Naive thymus-derived CD4-positive, alpha-beta T cell (primary cell): ENCODE data around the gene SMNDC1. TPM values are rescaled to one million over a fixed set of nuclear protein-coding genes. Genes with fewer than 3 reads are reported as not detected.

Experiments
- ATAC-seq: fragments of 150-1000 bp; cut with Tn5 transposase; 2 replicates; pipeline ENCODE4 v1.10.0; 2021; ENCODE audit warnings: mild to moderate bottlenecking, moderate library complexity
- CTCF ChIA-PET: fragments of 350-600 bp; sonication (Branson Sonifier 250); formaldehyde crosslinking; loops from one replicate; lab custom pipeline; 2021; ENCODE audit warnings: antibody characterized with exemption; lab: Charles Lee
- POLR2A ChIA-PET: fragments of 350-600 bp; sonication (Branson Sonifier 250); formaldehyde crosslinking; loops from one replicate; lab custom pipeline; 2021; ENCODE audit warnings: antibody characterized with exemption, inconsistent platforms; lab: Charles Lee
- DNase-seq, 9 donors: peaks; one replicate each; pipeline versions ENCODE4 v3.0.0 to v3.0.0-alpha.2; 2020 to 2022; ENCODE audit warnings: mixed read lengths in 1 of 9
- H3K27ac ChIP-seq: one replicate; pipeline ENCODE4 v1.7.0; 2013; ENCODE audit warnings: mild to moderate bottlenecking, low read depth, low read length, moderate library complexity
- H3K27me3 ChIP-seq, 2 donors: one replicate each; pipeline ENCODE4 v1.7.0; 2013; ENCODE audit warnings: low read length in 2 of 2, mild to moderate bottlenecking in 2 of 2, moderate library complexity in 2 of 2; ENCODE audit not compliant: control insufficient read depth in 2 of 2, insufficient read depth in 2 of 2
- H3K36me3 ChIP-seq, 3 experiments: 1 replicate in 2 of 3; 2 replicates in 1 of 3; pipeline ENCODE4 v1.7.0; 2013; ENCODE audit warnings: low read length in 3 of 3, mild to moderate bottlenecking in 3 of 3, moderate library complexity in 1 of 3; ENCODE audit not compliant: insufficient read depth in 3 of 3, control insufficient read depth in 2 of 3
- H3K4me1 ChIP-seq, 2 donors: one replicate each; pipeline ENCODE4 v1.7.0; 2013; ENCODE audit warnings: low read length in 2 of 2, mild to moderate bottlenecking in 2 of 2, moderate library complexity in 1 of 2; ENCODE audit not compliant: control insufficient read depth in 2 of 2, insufficient read depth in 2 of 2
- H3K4me3 ChIP-seq: 2 replicates; pipeline ENCODE4 v1.7.0; 2013; ENCODE audit warnings: mild to moderate bottlenecking, low read length
- H3K9me3 ChIP-seq, 3 experiments: 1 replicate in 2 of 3; 2 replicates in 1 of 3; pipeline ENCODE4 v1.7.0; 2013; ENCODE audit warnings: low read length in 3 of 3; ENCODE audit not compliant: control insufficient read depth in 2 of 3
- H3K27ac Mint-ChIP-seq, 9 donors: one replicate each; pipeline ENCODE4 v1.8.0; 2020 to 2022; ENCODE audit warnings: mixed read lengths in 9 of 9, mild to moderate bottlenecking in 8 of 9, moderate library complexity in 5 of 9, inconsistent platforms in 2 of 9
- H3K27me3 Mint-ChIP-seq, 5 donors: one replicate each; pipeline ENCODE4 v1.8.0; 2021 to 2022; ENCODE audit warnings: mixed read lengths in 5 of 5, mild to moderate bottlenecking in 1 of 5
- H3K36me3 Mint-ChIP-seq, 5 donors: one replicate each; pipeline ENCODE4 v1.8.0; 2020 to 2022; ENCODE audit warnings: mixed read lengths in 5 of 5, mild to moderate bottlenecking in 3 of 5, inconsistent platforms in 1 of 5
- H3K4me1 Mint-ChIP-seq, 7 donors: one replicate each; pipeline ENCODE4 v1.8.0; 2020 to 2022; ENCODE audit warnings: mixed read lengths in 7 of 7, mild to moderate bottlenecking in 3 of 7, inconsistent platforms in 1 of 7
- H3K4me3 Mint-ChIP-seq, 10 donors: one replicate each; pipeline ENCODE4 v1.8.0; 2020 to 2022; ENCODE audit warnings: mild to moderate bottlenecking in 10 of 10, mixed read lengths in 10 of 10, moderate library complexity in 6 of 10, inconsistent platforms in 2 of 10
- H3K9me3 Mint-ChIP-seq, 11 donors: one replicate each; pipeline ENCODE4 v1.8.0; 2020 to 2022; ENCODE audit warnings: mixed read lengths in 11 of 11, mild to moderate bottlenecking in 4 of 11, inconsistent platforms in 1 of 11, moderate library complexity in 1 of 11
- intact Hi-C, 2 donors: fragments of 100-400 bp; cut with micrococcal nuclease; formaldehyde crosslinking; loops; one replicate each; pipeline ENCODE4 v1.15.1; 2023
- polyA plus RNA-seq, 2 donors: library from polyadenylated mRNA; unstranded; fragments of 300-500 nt; fragmentation: Illumina TruSeq; gene quantifications; one replicate each; pipeline ENCODE4 v1.2.3, GENCODE V29; 2021
- total RNA-seq, 6 experiments: library from RNA in 5 of 6; stranded (reverse) in 5 of 6; gene quantifications; 1 replicate in 5 of 6; 2 replicates in 1 of 6; pipeline ENCODE4 v1.2.3 and lab custom pipeline; 2021 to 2026

The SMNDC1 gene
- total and polyA plus RNA-seq, 7 experiments from 2014 or later, result 16.1 to 43.1 (median 36.5) TPM

- no peaks in the 10 kb centered on the region for H3K27me3 Mint-ChIP-seq
- Histone ChIP-seq H3K27me3 (no peaks in the 10 kb centered on the region), H3K27ac (no peak overlapping the region), H3K4me3 (no peak overlapping the region), H3K4me1 (peaks cover 0 to 1% of the 10 kb centered on the region in 2 donors), H3K36me3 (peaks cover 0 to 32% (median 0%) of the 10 kb centered on the region in 3 experiments), H3K9me3 (no peaks in the 10 kb centered on the region)
- H3K36me3 Mint-ChIP-seq, result peaks cover 0 to 27% (median 14%) of the 10 kb centered on the region in 5 donors
- intact Hi-C loops, result no loop called here
- ChIA-PET CTCF (interaction anchor here (0.5 kb wide), 1 partner anchor 148 kb away, joined by 3 read pairs; no protein-coding TSS in a partner anchor), POLR2A (interaction anchor here (0.6 to 0.9 kb wide), 2 partner anchors 14 to 75 kb away, joined by 3 read pairs; no protein-coding TSS in a partner anchor)
- no peaks in the 10 kb centered on the region for H3K9me3 Mint-ChIP-seq
- ATAC-seq (no peak), DNase-seq (no peak)
- peak overlapping the region in 1 of 9 donors; percentile 87 for H3K27ac Mint-ChIP-seq
- peaks cover 0 to 15% (median 4%) of the 10 kb centered on the region in 7 donors for H3K4me1 Mint-ChIP-seq
- H3K4me3 Mint-ChIP-seq, result no peak overlapping the region
Measured at GRCh38 chr10:110284262-110284661, 20.5 kb downstream of the SMNDC1 start.

- peaks cover 0 to 22% (median 0%) of the 10 kb centered on the region in 5 donors for H3K27me3 Mint-ChIP-seq
- peak overlapping the region in 5 of 10 donors; percentile 4 to 52 (median 48) for H3K4me3 Mint-ChIP-seq
- H3K4me3 ChIP-seq, result no peak overlapping the region
- intact Hi-C loops, result loop anchor here (1.0 to 5.0 kb wide), 10 partner anchors 17 to 395 kb away; no protein-coding TSS in a partner anchor
- peak overlapping the region in 3 of 9 donors; percentile 8 to 59 (median 48) for H3K27ac Mint-ChIP-seq
- H3K27me3 ChIP-seq, result no peaks in the 10 kb centered on the region
- H3K9me3 Mint-ChIP-seq, result no peaks in the 10 kb centered on the region
- ChIA-PET POLR2A (interaction anchor here (0.7 to 3.3 kb wide), 5 partner anchors 25 to 141 kb away, joined by 3 to 21 read pairs (median 5); partner anchors contain the start of gene SMNDC1), CTCF (interaction anchor here (0.5 to 3.6 kb wide), 14 partner anchors 11 to 395 kb away, joined by 3 to 39 read pairs (median 4); partner anchors contain the start of gene MXI1)
- H3K27ac ChIP-seq, result no peak overlapping the region
- H3K4me1 Mint-ChIP-seq, result peaks cover 14 to 42% (median 21%) of the 10 kb centered on the region in 7 donors
- H3K36me3 ChIP-seq, result peaks cover 0 to 7% (median 0%) of the 10 kb centered on the region in 3 experiments
- peaks cover 0 to 16% (median 8%) of the 10 kb centered on the region in 5 donors for H3K36me3 Mint-ChIP-seq
- ATAC-seq, result peak; percentile 82
- no peaks in the 10 kb centered on the region for H3K9me3 ChIP-seq
- DNase-seq, result peak in 7 of 9 donors; percentile 37 to 61 (median 56)
- H3K4me1 ChIP-seq, result peaks cover 0 to 6% of the 10 kb centered on the region in 2 donors
Measured at GRCh38 chr10:110279407-110279986, 25.2 kb downstream of the SMNDC1 start.

- H3K4me3 ChIP-seq, result no peak overlapping the region
Measured at GRCh38 chr10:110278562-110279406, 25.9 kb downstream of the SMNDC1 start.

GRCh38 chr10:110277591-110277990 lies 27.1 kb downstream of the SMNDC1 start:
- peaks cover 0 to 15% of the 10 kb centered on the region in 2 donors for H3K4me1 ChIP-seq
- Mint-ChIP-seq H3K27me3 (peaks cover 0 to 26% (median 0%) of the 10 kb centered on the region in 5 donors), H3K36me3 (peaks cover 0 to 13% (median 8%) of the 10 kb centered on the region in 5 donors), H3K27ac (no peak overlapping the region), H3K9me3 (no peaks in the 10 kb centered on the region), H3K4me1 (peaks cover 23 to 61% (median 34%) of the 10 kb centered on the region in 7 donors), H3K4me3 (no peak overlapping the region)
- CTCF ChIA-PET, result interaction anchor here (1.9 to 3.6 kb wide), 4 partner anchors 66 to 144 kb away, joined by 5 to 39 read pairs (median 20); partner anchors contain the start of gene MXI1
- H3K27me3 ChIP-seq, result no peaks in the 10 kb centered on the region
- POLR2A ChIA-PET, result no interaction called here
- H3K27ac ChIP-seq, result no peak overlapping the region
- H3K36me3 ChIP-seq, result peaks cover 0 to 4% (median 0%) of the 10 kb centered on the region in 3 experiments
- H3K9me3 ChIP-seq, result no peaks in the 10 kb centered on the region
- DNase-seq, result no peak
- intact Hi-C loops, result loop anchor here in 1 of 2 donors (5.0 kb wide), 1 partner anchor 35 kb away; no protein-coding TSS in a partner anchor
- no peak for ATAC-seq
- H3K4me3 ChIP-seq, result no peak overlapping the region

More at GRCh38 chr10:110278562-110279406, 25.9 kb downstream of the SMNDC1 start:
- H3K27ac ChIP-seq, result no peak overlapping the region
- Mint-ChIP-seq H3K27me3 (peaks cover 0 to 23% (median 0%) of the 10 kb centered on the region in 5 donors), H3K27ac (peak overlapping the region in 3 of 9 donors; percentile 8 to 59 (median 48)), H3K4me1 (peaks cover 16 to 49% (median 27%) of the 10 kb centered on the region in 7 donors), H3K4me3 (peak overlapping the region in 4 of 10 donors; percentile 4 to 52 (median 49)), H3K9me3 (no peaks in the 10 kb centered on the region), H3K36me3 (peaks cover 0 to 14% (median 8%) of the 10 kb centered on the region in 5 donors)
- H3K4me1 ChIP-seq, result peaks cover 0 to 9% of the 10 kb centered on the region in 2 donors
- ATAC-seq (no peak), DNase-seq (no peak)
- H3K9me3 ChIP-seq, result no peaks in the 10 kb centered on the region
- ChIA-PET POLR2A (interaction anchor here (0.6 to 3.3 kb wide), 4 partner anchors 50 to 288 kb away, joined by 3 to 21 read pairs (median 3); no protein-coding TSS in a partner anchor), CTCF (interaction anchor here (0.5 to 3.6 kb wide), 14 partner anchors 10 to 394 kb away, joined by 3 to 39 read pairs (median 4); partner anchors contain the start of gene MXI1)
- peaks cover 0 to 4% (median 0%) of the 10 kb centered on the region in 3 experiments for H3K36me3 ChIP-seq
- H3K27me3 ChIP-seq, result no peaks in the 10 kb centered on the region
- intact Hi-C loops, result loop anchor here (1.0 to 5.0 kb wide), 10 partner anchors 16 to 394 kb away; no protein-coding TSS in a partner anchor

GRCh38 chr10:110276603-110277002 lies 28.1 kb downstream of the SMNDC1 start:
- POLR2A ChIA-PET, result no interaction called here
- intact Hi-C loops, result loop anchor here in 1 of 2 donors (5.0 kb wide), 1 partner anchor 34 kb away; no protein-coding TSS in a partner anchor
- Histone ChIP-seq H3K9me3 (no peaks in the 10 kb centered on the region), H3K4me1 (peaks cover 0 to 15% of the 10 kb centered on the region in 2 donors), H3K4me3 (no peak overlapping the region), H3K27ac (no peak overlapping the region), H3K36me3 (peaks cover 0 to 4% (median 0%) of the 10 kb centered on the region in 3 experiments), H3K27me3 (no peaks in the 10 kb centered on the region)
- Mint-ChIP-seq H3K36me3 (peaks cover 0 to 12% (median 8%) of the 10 kb centered on the region in 5 donors), H3K27ac (no peak overlapping the region), H3K4me3 (no peak overlapping the region), H3K9me3 (no peaks in the 10 kb centered on the region), H3K27me3 (peaks cover 0 to 26% (median 0%) of the 10 kb centered on the region in 5 donors), H3K4me1 (peaks cover 23 to 62% (median 38%) of the 10 kb centered on the region in 7 donors)
- CTCF ChIA-PET, result no interaction called here
- ATAC-seq (no peak), DNase-seq (no peak)
